ENCODE data around the gene FAM114A1. TPM values are rescaled to one million over a fixed set of nuclear protein-coding genes. Genes with fewer than 3 reads are reported as not detected.

FAM114A1 gene
- total RNA-seq, 2 donors from 2014 or later: 19.3 to 39.3 TPM

DNA sequence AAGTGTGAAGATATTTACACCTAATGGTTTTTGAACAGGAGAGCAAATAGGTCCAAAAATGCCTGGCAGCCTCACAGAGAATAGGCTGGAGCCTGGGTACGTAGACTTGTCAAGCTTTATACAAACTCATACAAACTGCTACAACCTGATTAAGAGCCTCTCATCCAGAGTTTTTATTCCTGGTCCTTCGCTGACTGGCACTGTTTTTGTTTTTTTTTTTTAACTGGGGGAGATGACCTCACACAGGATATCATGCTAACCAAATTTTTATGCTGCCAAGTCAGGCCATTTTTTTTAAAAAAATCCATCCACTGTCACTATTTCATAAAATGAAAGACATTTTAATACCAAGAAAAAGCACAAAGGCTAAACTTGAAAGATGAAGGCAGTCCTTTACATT lies 1.9 kb downstream of the FAM114A1 start:
- no peaks in the 10 kb centered on the region for H3K4me1 ChIP-seq (ENCODE audit: control insufficient read depth, insufficient read depth, low read length)
- Mint-ChIP-seq H3K36me3 (ENCODE audit: low read depth) (no peaks in the 10 kb centered on the region), H3K9me3 (no peaks in the 10 kb centered on the region), H3K4me3 (no peak overlapping the region), H3K4me1 (peaks cover 8% of the 10 kb centered on the region), H3K27ac (no peak overlapping the region), H3K27me3 (ENCODE audit: insufficient read depth) (peaks cover 3% of the 10 kb centered on the region)
- no peak overlapping the region for H3K4me3 ChIP-seq (ENCODE audit: low read length)
- DNase-seq: no peak
- no peaks in the 10 kb centered on the region for H3K27me3 ChIP-seq (ENCODE audit: control insufficient read depth, insufficient read depth, low read length, poor library complexity, severe bottlenecking)
- no peak overlapping the region for H3K9ac ChIP-seq (ENCODE audit: extremely low read depth, low read length, poor library complexity, severe bottlenecking)
- no peaks in the 10 kb centered on the region for H3K9me3 ChIP-seq (ENCODE audit: control insufficient read depth, low read length)
- no peak overlapping the region for H3K27ac ChIP-seq (ENCODE audit: low read depth, low read length)
- TF ChIP-seq, protein P1, sequence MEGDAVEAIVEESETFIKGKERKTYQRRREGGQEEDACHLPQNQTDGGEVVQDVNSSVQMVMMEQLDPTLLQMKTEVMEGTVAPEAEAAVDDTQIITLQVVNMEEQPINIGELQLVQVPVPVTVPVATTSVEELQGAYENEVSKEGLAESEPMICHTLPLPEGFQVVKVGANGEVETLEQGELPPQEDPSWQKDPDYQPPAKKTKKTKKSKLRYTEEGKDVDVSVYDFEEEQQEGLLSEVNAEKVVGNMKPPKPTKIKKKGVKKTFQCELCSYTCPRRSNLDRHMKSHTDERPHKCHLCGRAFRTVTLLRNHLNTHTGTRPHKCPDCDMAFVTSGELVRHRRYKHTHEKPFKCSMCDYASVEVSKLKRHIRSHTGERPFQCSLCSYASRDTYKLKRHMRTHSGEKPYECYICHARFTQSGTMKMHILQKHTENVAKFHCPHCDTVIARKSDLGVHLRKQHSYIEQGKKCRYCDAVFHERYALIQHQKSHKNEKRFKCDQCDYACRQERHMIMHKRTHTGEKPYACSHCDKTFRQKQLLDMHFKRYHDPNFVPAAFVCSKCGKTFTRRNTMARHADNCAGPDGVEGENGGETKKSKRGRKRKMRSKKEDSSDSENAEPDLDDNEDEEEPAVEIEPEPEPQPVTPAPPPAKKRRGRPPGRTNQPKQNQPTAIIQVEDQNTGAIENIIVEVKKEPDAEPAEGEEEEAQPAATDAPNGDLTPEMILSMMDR (conservative IDR thresholded peaks at IDR 0.05): no peak
- 83 to 95% methylated on average over 2 of the region's 2 CpGs for WGBS, 2 experiments (ENCODE audit: insufficient coverage in 1 of 2, insufficient read length in 1 of 2)
- H3K36me3 ChIP-seq (ENCODE audit: control insufficient read depth, insufficient read depth, low read length): peaks cover 12% of the 10 kb centered on the region

DNA sequence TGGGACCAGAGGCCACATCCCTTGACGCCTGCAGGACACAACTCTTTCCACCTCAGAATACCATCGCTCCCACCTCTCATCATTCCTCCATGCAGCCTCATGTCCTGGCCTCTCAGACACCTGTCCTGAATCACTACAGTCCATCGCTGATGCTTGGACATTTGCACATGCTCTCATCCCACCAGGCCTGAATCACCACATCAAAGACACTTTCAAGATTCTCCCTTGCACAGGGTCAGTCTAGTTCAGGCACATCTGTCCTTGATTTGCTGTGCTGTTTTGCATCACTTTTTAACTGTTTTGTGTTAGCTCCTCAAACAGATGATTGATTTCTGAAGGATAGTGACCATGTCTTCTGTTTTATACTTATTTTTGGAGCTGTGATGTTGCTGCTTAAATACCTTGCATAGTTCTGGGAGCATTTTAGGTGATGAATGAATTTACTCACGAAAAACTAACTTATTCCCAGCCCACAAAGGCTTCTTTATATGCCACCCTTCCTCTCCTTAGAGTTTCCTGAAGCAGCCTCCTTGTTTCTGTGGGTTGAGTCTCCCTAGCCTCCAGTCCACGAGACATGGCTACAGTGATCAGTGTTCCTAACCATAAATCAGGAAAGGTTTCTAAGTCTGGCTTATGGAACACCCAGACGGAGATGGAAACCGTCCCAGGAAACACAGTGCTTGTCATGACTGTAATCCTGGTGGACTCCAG lies 2.6 kb downstream of the FAM114A1 start:
- no peak overlapping the region for H3K9ac ChIP-seq (ENCODE audit: extremely low read depth, low read length, poor library complexity, severe bottlenecking)
- WGBS, 2 experiments (ENCODE audit: insufficient coverage in 1 of 2, insufficient read length in 1 of 2): 85 to 90% methylated on average over 3 to 7 of the region's 7 CpGs

DNA sequence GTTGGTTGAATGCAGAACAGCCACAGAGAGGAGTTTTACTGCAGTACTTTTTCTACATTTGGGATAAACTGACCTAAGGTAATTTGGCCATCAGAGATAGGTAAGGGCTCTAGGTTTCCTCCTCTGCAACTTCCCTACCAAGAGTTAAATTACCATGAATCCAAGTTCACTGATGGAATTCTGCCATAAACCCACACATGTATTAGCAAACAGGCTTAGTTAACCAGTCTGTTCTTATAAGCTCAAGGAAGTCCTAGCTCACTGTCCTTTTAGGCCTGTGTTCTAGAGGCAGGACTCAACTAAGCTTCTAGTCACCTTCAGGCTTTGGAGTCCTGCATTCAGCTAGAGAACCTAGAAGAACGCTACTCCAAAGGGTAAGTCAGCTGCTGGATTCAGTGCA lies 4.0 kb downstream of the FAM114A1 start:
- Mint-ChIP-seq H3K4me1 (peaks cover 8% of the 10 kb centered on the region), H3K9me3 (peaks cover 8% of the 10 kb centered on the region), H3K4me3 (no peak overlapping the region), H3K36me3 (ENCODE audit: low read depth) (peaks cover 5% of the 10 kb centered on the region), H3K27ac (no peak overlapping the region), H3K27me3 (ENCODE audit: insufficient read depth) (peaks cover 3% of the 10 kb centered on the region)
- H3K27ac ChIP-seq (ENCODE audit: low read depth, low read length): no peak overlapping the region
- no peaks in the 10 kb centered on the region for H3K27me3 ChIP-seq (ENCODE audit: control insufficient read depth, insufficient read depth, low read length, poor library complexity, severe bottlenecking)
- WGBS, 2 experiments (ENCODE audit: insufficient coverage in 1 of 2, insufficient read length in 1 of 2): 87 to 100% methylated on average over 1 of the region's 1 CpG
- no peak overlapping the region for H3K9ac ChIP-seq (ENCODE audit: extremely low read depth, low read length, poor library complexity, severe bottlenecking)
- no peak for DNase-seq
- no peaks in the 10 kb centered on the region for H3K4me1 ChIP-seq (ENCODE audit: control insufficient read depth, insufficient read depth, low read length)
- peaks cover 12% of the 10 kb centered on the region for H3K36me3 ChIP-seq (ENCODE audit: control insufficient read depth, insufficient read depth, low read length)
- no peak overlapping the region for H3K4me3 ChIP-seq (ENCODE audit: low read length)
- H3K9me3 ChIP-seq (ENCODE audit: control insufficient read depth, low read length): peaks cover 13% of the 10 kb centered on the region
- TF ChIP-seq, protein P1 (conservative IDR thresholded peaks at IDR 0.05): no peak

More for the DNA sequence above, 2.6 kb downstream of the FAM114A1 start:
- Mint-ChIP-seq H3K9me3 (peaks cover under 1% of the 10 kb centered on the region), H3K4me1 (peaks cover 8% of the 10 kb centered on the region), H3K27me3 (ENCODE audit: insufficient read depth) (peaks cover 3% of the 10 kb centered on the region), H3K27ac (no peak overlapping the region), H3K36me3 (ENCODE audit: low read depth) (no peaks in the 10 kb centered on the region), H3K4me3 (no peak overlapping the region)
- Histone ChIP-seq H3K9me3 (ENCODE audit: control insufficient read depth, low read length) (no peaks in the 10 kb centered on the region), H3K36me3 (ENCODE audit: control insufficient read depth, insufficient read depth, low read length) (peaks cover 12% of the 10 kb centered on the region), H3K27ac (ENCODE audit: low read depth, low read length) (no peak overlapping the region), H3K4me3 (ENCODE audit: low read length) (no peak overlapping the region), H3K27me3 (ENCODE audit: control insufficient read depth, insufficient read depth, low read length, poor library complexity, severe bottlenecking) (no peaks in the 10 kb centered on the region), H3K4me1 (ENCODE audit: control insufficient read depth, insufficient read depth, low read length) (no peaks in the 10 kb centered on the region)
- DNase-seq: no peak
- TF ChIP-seq, protein P1 (conservative IDR thresholded peaks at IDR 0.05): no peak

All from endodermal cell (in vitro differentiated cells).